SK-N-SH (cell line): ENCODE measurements around the gene ETV6. TPM values are rescaled to one million over a fixed set of nuclear protein-coding genes. Genes with fewer than 3 reads are reported as not detected.
"Not testable (repeated sequence)": the region's sequence is repeated elsewhere in the genome, so short reads cannot be mapped to it uniquely, and the experiment has no call there.

ENCODE experiments used
- CTCF ChIA-PET: fragments of 300-600, 350-600 bp; formaldehyde crosslinking; extraction: SDS; loops from one replicate; lab custom pipeline; 2021; lab: Yijun Ruan, JAX
- POLR2A ChIA-PET: fragments of 350-600 bp; sonication (Branson Sonifier 250); formaldehyde crosslinking; extraction: SDS; loops from one replicate; lab custom pipeline; 2020; ENCODE audit warnings: antibody characterized with exemption, inconsistent platforms; lab: Yijun Ruan, JAX
- DNase-seq: peaks from one replicate; pipeline ENCODE4 v3.0.0; 2012
- H2AFZ ChIP-seq: fragments of 200-600 bp; sonication (generic); 2 replicates; pipeline ENCODE4 v1.8.1; 2016; ENCODE audit warnings: antibody characterized with exemption, mild to moderate bottlenecking, low read depth
- H3F3A ChIP-seq: fragments of 200-600 bp; sonication (generic); replicated peaks from 2 replicates; pipeline ENCODE3; 2016; ENCODE audit warnings: antibody characterized with exemption, mild to moderate bottlenecking; ENCODE audit not compliant: insufficient read depth
- H3K27ac ChIP-seq, 2 experiments: fragments of 200-500 bp in 1 of 2; fragments of 200-600 bp in 1 of 2; sonication (Bioruptor generic) in 1 of 2; sonication (generic), shearing (Covaris generic) in 1 of 2; 2 replicates each; pipeline versions ENCODE4 v1.5.1 to v1.6.1; 2014 to 2016; ENCODE audit warnings: low read depth in 2 of 2, inconsistent platforms in 1 of 2, low read length in 1 of 2, mild to moderate bottlenecking in 1 of 2, mixed read lengths in 1 of 2
- H3K27me3 ChIP-seq: fragments of 200-600 bp; sonication (generic), shearing (Covaris generic); 2 replicates; pipeline ENCODE4 v1.6.1; 2016; ENCODE audit warnings: mixed run types; ENCODE audit not compliant: insufficient read depth
- H3K36me3 ChIP-seq, 2 experiments: fragments of 200-500 bp in 1 of 2; fragments of 200-600 bp in 1 of 2; sonication (Bioruptor generic) in 1 of 2; sonication (generic) in 1 of 2; replicated peaks in 1 of 2; 2 replicates each; pipeline versions ENCODE3 to v1.5.1; 2014 to 2016; ENCODE audit warnings: low read length in 1 of 2, mild to moderate bottlenecking in 1 of 2; ENCODE audit not compliant: insufficient read depth in 2 of 2, control insufficient read depth in 1 of 2
- H3K4me1 ChIP-seq, 2 experiments: fragments of 200-500 bp in 1 of 2; fragments of 200-600 bp in 1 of 2; sonication (Bioruptor generic) in 1 of 2; sonication (generic), shearing (Covaris generic) in 1 of 2; 2 replicates each; pipeline versions ENCODE4 v1.5.1 to v1.6.1; 2014 to 2016; ENCODE audit warnings: low read depth in 1 of 2, low read length in 1 of 2, mixed run types in 1 of 2; ENCODE audit not compliant: insufficient read depth in 2 of 2, control insufficient read depth in 1 of 2
- H3K4me2 ChIP-seq: fragments of 200-600 bp; sonication (generic), shearing (Covaris generic); 2 replicates; pipeline ENCODE4 v1.6.1; 2017; ENCODE audit warnings: mixed run types
- H3K4me3 ChIP-seq, 2 experiments: fragments of 200-500 bp in 1 of 2; fragments of 200-600 bp in 1 of 2; sonication (Bioruptor generic) in 1 of 2; sonication (generic), shearing (Covaris generic) in 1 of 2; 2 replicates each; pipeline versions ENCODE4 v1.5.1 to v1.8.1; 2014 to 2016; ENCODE audit warnings: low read depth in 2 of 2, inconsistent platforms in 1 of 2, low read length in 1 of 2, mild to moderate bottlenecking in 1 of 2, mixed read lengths in 1 of 2, moderate library complexity in 1 of 2
- H3K79me2 ChIP-seq: fragments of 200-600 bp; sonication (generic); 2 replicates; pipeline ENCODE4 v1.8.1; 2017; ENCODE audit warnings: mild to moderate bottlenecking; ENCODE audit not compliant: insufficient read depth
- H3K9ac ChIP-seq: fragments of 200-600 bp; sonication (generic); 2 replicates; pipeline ENCODE4 v1.6.1; 2017; ENCODE audit warnings: mixed run types
- H3K9me2 ChIP-seq: fragments of 200-600 bp; sonication (generic); 2 replicates; pipeline ENCODE4 v1.6.1; 2017; ENCODE audit warnings: mixed run types
- H3K9me3 ChIP-seq: fragments of 200-600 bp; sonication (generic); 2 replicates; pipeline ENCODE4 v1.6.1; 2017; ENCODE audit warnings: mixed run types, mild to moderate bottlenecking, moderate library complexity
- H4K20me1 ChIP-seq: fragments of 200-600 bp; sonication (generic); 2 replicates; pipeline ENCODE4 v1.6.1; 2017; ENCODE audit warnings: mild to moderate bottlenecking, mixed run types; ENCODE audit not compliant: insufficient read depth
- EP300 ChIP-seq, 2 experiments: IDR thresholded peaks; 2 replicates each; pipeline versions ENCODE4 v1.4.0 to v1.6.1; 2012; ENCODE audit warnings: borderline replicate concordance in 1 of 2, low read depth in 1 of 2, low read length in 1 of 2
- EZH2phosphoT487 ChIP-seq: fragments of 200-600 bp; sonication (generic); IDR thresholded peaks from 2 replicates; pipeline ENCODE4 v1.6.1; 2017; ENCODE audit warnings: low read depth, mixed run types, mild to moderate bottlenecking, antibody characterized with exemption, moderate library complexity, borderline replicate concordance
- FOXJ3 ChIP-seq: sonication (generic); formaldehyde crosslinking; IDR thresholded peaks from 2 replicates; pipeline ENCODE4 v1.5.1; 2020; ENCODE audit warnings: mild to moderate bottlenecking, missing genetic modification reagents
- FOXM1 ChIP-seq: IDR thresholded peaks from 2 replicates; pipeline ENCODE4 v1.4.0; 2012; ENCODE audit warnings: low read depth, mild to moderate bottlenecking
- GABPA ChIP-seq: IDR thresholded peaks from 2 replicates; pipeline ENCODE4 v1.4.0; 2012; ENCODE audit warnings: low read depth, mild to moderate bottlenecking
- GATA2 ChIP-seq: sonication (generic); formaldehyde crosslinking; IDR thresholded peaks from 2 replicates; pipeline ENCODE4 v1.5.0; 2020; ENCODE audit warnings: mild to moderate bottlenecking, missing genetic modification reagents
- JUND ChIP-seq: IDR thresholded peaks from 2 replicates; pipeline ENCODE4 v1.4.0; 2012
- MEF2A ChIP-seq: IDR thresholded peaks from 2 replicates; pipeline ENCODE4 v1.4.0; 2012; ENCODE audit warnings: low read depth, borderline replicate concordance
- NRF1 ChIP-seq: IDR thresholded peaks from 2 replicates; pipeline ENCODE4 v1.6.1; 2012; ENCODE audit warnings: low read depth, mild to moderate bottlenecking, low read length
- PBX3 ChIP-seq: IDR thresholded peaks from 2 replicates; pipeline ENCODE4; 2012
- RXRA ChIP-seq: IDR thresholded peaks from 2 replicates; pipeline ENCODE4 v1.4.0; 2012; ENCODE audit warnings: low read depth, mild to moderate bottlenecking, borderline replicate concordance
- SIN3A ChIP-seq: IDR thresholded peaks from 2 replicates; pipeline ENCODE4 v1.6.1; 2012; ENCODE audit warnings: low read depth, mild to moderate bottlenecking, low read length, moderate library complexity, borderline replicate concordance
- YY1 ChIP-seq: IDR thresholded peaks from 2 replicates; pipeline ENCODE4 v1.4.0; 2012; ENCODE audit warnings: low read depth, mild to moderate bottlenecking
- ZBTB33 ChIP-seq: IDR thresholded peaks from 2 replicates; pipeline ENCODE4 v1.4.0; 2012; ENCODE audit warnings: low read depth, borderline replicate concordance
- WGBS: methylation state at CpG from one replicate; pipeline ENCODE4 v1.1.6; 2017; ENCODE audit warnings: low lambda C conversion rate; 5-methylcytosine and 5-hydroxymethylcytosine counted together
- polyA plus RNA-seq, 3 experiments: library from polyadenylated mRNA; depleted of rRNA; stranded (reverse); fragments of >200 nt; gene quantifications; 2 replicates each; pipeline ENCODE4 v1.2.3, GENCODE V29; 2012
- TF ChIP-seq, protein P1 (sequence below): fragments of 150-350 bp; IDR thresholded peaks from 2 replicates; pipeline ENCODE4 v1.6.1; 2017; ENCODE audit warnings: antibody characterized with exemption, low read length, low read depth, borderline replicate concordance
- TF ChIP-seq, protein P2 (sequence below): IDR thresholded peaks from 2 replicates; pipeline ENCODE4 v1.4.0; 2012; ENCODE audit warnings: low read depth
- TF ChIP-seq, protein P3 (sequence below): fragments of 150-350 bp; IDR thresholded peaks from 2 replicates; pipeline ENCODE4 v1.6.1; 2016; ENCODE audit warnings: mild to moderate bottlenecking, low read depth, low read length

The ETV6 gene
- polyA plus RNA-seq, 1 of the 3 experiments (the other 2 are of a cell fraction): 4.0 TPM

- H3K9me2 ChIP-seq: no peaks in the 10 kb centered on the region
- no peak overlapping the region for H3K27ac ChIP-seq
- H2AFZ ChIP-seq: no peak overlapping the region
- DNase-seq: no peak
- H3K4me3 ChIP-seq: no peak overlapping the region
- TF ChIP-seq GATA2: no peak
- no peak for TF ChIP-seq SIN3A
- TF ChIP-seq, protein P1, sequence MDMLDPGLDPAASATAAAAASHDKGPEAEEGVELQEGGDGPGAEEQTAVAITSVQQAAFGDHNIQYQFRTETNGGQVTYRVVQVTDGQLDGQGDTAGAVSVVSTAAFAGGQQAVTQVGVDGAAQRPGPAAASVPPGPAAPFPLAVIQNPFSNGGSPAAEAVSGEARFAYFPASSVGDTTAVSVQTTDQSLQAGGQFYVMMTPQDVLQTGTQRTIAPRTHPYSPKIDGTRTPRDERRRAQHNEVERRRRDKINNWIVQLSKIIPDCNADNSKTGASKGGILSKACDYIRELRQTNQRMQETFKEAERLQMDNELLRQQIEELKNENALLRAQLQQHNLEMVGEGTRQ: no peak
- no peak for TF ChIP-seq FOXJ3
- no peak for TF ChIP-seq ZBTB33
- no peak for TF ChIP-seq NRF1
- ChIA-PET CTCF (no interaction called here), POLR2A (no interaction called here)
- H3K9ac ChIP-seq: no peak overlapping the region
- H3K36me3 ChIP-seq: no peaks in the 10 kb centered on the region
- no peaks in the 10 kb centered on the region for H3K9me3 ChIP-seq
- no peaks in the 10 kb centered on the region for H4K20me1 ChIP-seq
- H3K4me1 ChIP-seq: no peaks in the 10 kb centered on the region
- no peak overlapping the region for H3K4me2 ChIP-seq
- H3K27me3 ChIP-seq: no peaks in the 10 kb centered on the region
- no peaks in the 10 kb centered on the region for H3K79me2 ChIP-seq
- H3F3A ChIP-seq: no peaks in the 10 kb centered on the region
Measured at GRCh38 chr12:11907625-11908024, 258.2 kb downstream of the ETV6 start.

DNA sequence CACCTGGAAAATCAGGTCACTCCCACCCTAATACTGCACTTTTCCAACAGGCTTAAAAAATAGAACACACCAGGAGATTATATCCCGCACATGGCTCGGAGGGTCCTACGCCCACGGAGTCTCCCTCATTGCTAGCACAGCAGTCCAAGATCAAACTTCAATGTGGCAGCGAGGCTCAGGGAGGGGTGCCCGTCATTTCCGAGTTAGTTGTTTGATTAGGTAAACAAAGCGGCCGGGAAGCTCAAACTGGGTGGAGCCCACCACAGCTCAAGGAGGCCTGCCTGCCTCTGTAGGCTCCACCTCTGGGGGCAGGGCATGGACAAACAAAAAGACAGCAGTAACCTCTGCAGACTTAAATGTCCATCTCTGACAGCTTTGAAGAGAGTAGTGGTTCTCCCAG lies 259.9 kb downstream of the ETV6 start:
- POLR2A ChIA-PET, H3K4me2 ChIP-seq, H4K20me1 ChIP-seq, H3K9me2 ChIP-seq, CTCF ChIA-PET, H3K79me2 ChIP-seq, H3K9ac ChIP-seq, H3F3A ChIP-seq, H2AFZ ChIP-seq, H3K27me3 ChIP-seq, H3K4me3 ChIP-seq, H3K4me1 ChIP-seq, H3K9me3 ChIP-seq, DNase-seq, H3K36me3 ChIP-seq, H3K27ac ChIP-seq: not testable (repeated sequence)
- WGBS: 59% methylated on average over 5 of the region's 9 CpGs

- Histone ChIP-seq H2AFZ (no peak overlapping the region), H3K9me2 (no peaks in the 10 kb centered on the region), H3K9me3 (no peaks in the 10 kb centered on the region), H3K36me3 (no peaks in the 10 kb centered on the region), H3K9ac (no peak overlapping the region), H3K27me3 (no peaks in the 10 kb centered on the region; the same call in 1 of the 2 replicates), H3K4me1 (no peaks in the 10 kb centered on the region), H3F3A (no peaks in the 10 kb centered on the region), H3K4me3 (no peak overlapping the region), H3K27ac (no peak overlapping the region), H3K4me2 (no peak overlapping the region), H3K79me2 (no peaks in the 10 kb centered on the region), H4K20me1 (no peaks in the 10 kb centered on the region)
- POLR2A ChIA-PET: no interaction called here
- DNase-seq: no peak
- WGBS: 52% methylated on average over 1 of the region's 1 CpG
- CTCF ChIA-PET: no interaction called here
- TF ChIP-seq RXRA: no peak
- no peak for TF ChIP-seq NRF1
- no peak for TF ChIP-seq JUND
- TF ChIP-seq, protein P1: no peak
- TF ChIP-seq, protein P2, sequence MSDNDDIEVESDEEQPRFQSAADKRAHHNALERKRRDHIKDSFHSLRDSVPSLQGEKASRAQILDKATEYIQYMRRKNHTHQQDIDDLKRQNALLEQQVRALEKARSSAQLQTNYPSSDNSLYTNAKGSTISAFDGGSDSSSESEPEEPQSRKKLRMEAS: no peak
- TF ChIP-seq SIN3A: no peak
- no peak for TF ChIP-seq PBX3
- TF ChIP-seq YY1: no peak
- TF ChIP-seq EZH2phosphoT487: no peak
- TF ChIP-seq GABPA: no peak
- TF ChIP-seq MEF2A: no peak
- TF ChIP-seq FOXM1: no peak
- TF ChIP-seq FOXJ3: no peak
- TF ChIP-seq EP300 (IDR thresholded peaks at IDR 0.05; ENCODE audit: borderline replicate concordance in 1 of 2, low read depth in 1 of 2, low read length in 1 of 2): no peak
- TF ChIP-seq, protein P3, sequence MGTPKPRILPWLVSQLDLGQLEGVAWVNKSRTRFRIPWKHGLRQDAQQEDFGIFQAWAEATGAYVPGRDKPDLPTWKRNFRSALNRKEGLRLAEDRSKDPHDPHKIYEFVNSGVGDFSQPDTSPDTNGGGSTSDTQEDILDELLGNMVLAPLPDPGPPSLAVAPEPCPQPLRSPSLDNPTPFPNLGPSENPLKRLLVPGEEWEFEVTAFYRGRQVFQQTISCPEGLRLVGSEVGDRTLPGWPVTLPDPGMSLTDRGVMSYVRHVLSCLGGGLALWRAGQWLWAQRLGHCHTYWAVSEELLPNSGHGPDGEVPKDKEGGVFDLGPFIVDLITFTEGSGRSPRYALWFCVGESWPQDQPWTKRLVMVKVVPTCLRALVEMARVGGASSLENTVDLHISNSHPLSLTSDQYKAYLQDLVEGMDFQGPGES: no peak
Measured at GRCh38 chr12:11916113-11916512, 266.6 kb downstream of the ETV6 start.
